Right renal pelvis (tissue), 4 donors: ENCODE results near the gene EML1. TPM values are rescaled to one million over a fixed set of nuclear protein-coding genes. Genes with fewer than 3 reads are reported as not detected.

Experiments
- DNase-seq, 4 donors: peaks; one replicate each; pipeline ENCODE4 v3.0.0-alpha.2; 2013; ENCODE audit warnings: low read depth in 4 of 4, low spot score in 3 of 4, missing footprints in 1 of 4
- polyA plus RNA-seq, 4 donors: library from polyadenylated mRNA; unstranded; fragments of 120-200 nt; gene quantifications; one replicate each; pipeline ENCODE4 v1.2.1, GENCODE V29; 2013; ENCODE audit not compliant: insufficient read length in 4 of 4

EML1 gene
- polyA plus RNA-seq, 4 donors: 38.0 to 42.1 (median 39.4) TPM

- no peak for DNase-seq
Observed at GRCh38 chr14:99800781-99801180, 7.6 kb downstream of the EML1 start.

- no peak for DNase-seq
Observed at GRCh38 chr14:99802301-99803105, 9.3 kb downstream of the EML1 start.

DNA sequence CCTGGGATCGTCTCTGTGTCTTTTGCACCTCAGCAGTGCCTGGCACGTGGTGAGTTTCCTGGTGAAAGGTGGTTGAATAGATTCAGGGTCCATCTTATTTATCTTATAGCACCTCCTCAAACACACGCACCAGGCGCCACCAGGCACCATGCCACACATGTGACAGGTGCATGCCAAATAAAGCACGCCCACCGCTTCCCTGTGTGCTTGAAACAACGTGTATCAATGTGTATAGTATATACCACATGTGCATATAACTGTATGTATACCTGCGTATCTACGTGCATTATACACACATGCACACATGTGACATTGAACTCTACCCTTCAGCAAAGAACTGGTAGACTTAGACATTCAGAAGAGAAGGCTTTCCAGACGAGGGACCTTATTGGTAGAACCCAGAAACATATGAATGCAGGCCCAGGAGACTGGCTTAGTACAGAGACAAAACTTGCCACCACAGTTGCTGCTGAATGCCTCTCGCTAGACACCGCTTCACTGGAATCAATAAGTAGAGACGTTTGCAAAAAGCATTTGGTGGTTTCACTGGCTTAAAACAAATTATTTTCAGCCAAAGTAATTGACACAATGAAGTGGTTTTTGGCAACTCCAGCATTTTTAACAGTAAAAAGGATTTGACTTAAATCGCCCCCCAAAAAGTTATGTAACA lies 10.0 kb downstream of the EML1 start:
- no peak for DNase-seq

GRCh38 chr14:99803803-99804202 lies 10.6 kb downstream of the EML1 start:
- no peak for DNase-seq

- DNase-seq: no peak
Observed at GRCh38 chr14:99805757-99806439, 12.7 kb downstream of the EML1 start.

DNA sequence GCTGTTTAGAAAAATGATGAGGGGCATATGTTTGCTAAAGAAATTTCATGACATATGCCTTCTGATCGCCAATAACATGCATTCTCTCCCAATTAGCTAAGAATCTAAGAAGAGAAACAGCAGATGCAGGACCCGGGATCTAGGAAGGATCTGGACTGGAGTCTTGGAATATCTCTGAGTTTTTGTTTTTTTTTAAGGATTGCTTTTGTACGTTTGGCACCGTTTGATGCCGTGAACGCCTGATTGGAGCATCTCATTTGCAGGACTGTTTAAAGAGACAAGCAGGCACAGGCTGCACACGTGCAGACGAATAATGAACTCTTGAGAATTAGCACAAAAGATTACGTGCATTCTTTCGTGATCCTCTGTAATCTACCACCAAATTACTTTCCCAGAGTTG lies 13.6 kb downstream of the EML1 start:
- no peak for DNase-seq

DNA sequence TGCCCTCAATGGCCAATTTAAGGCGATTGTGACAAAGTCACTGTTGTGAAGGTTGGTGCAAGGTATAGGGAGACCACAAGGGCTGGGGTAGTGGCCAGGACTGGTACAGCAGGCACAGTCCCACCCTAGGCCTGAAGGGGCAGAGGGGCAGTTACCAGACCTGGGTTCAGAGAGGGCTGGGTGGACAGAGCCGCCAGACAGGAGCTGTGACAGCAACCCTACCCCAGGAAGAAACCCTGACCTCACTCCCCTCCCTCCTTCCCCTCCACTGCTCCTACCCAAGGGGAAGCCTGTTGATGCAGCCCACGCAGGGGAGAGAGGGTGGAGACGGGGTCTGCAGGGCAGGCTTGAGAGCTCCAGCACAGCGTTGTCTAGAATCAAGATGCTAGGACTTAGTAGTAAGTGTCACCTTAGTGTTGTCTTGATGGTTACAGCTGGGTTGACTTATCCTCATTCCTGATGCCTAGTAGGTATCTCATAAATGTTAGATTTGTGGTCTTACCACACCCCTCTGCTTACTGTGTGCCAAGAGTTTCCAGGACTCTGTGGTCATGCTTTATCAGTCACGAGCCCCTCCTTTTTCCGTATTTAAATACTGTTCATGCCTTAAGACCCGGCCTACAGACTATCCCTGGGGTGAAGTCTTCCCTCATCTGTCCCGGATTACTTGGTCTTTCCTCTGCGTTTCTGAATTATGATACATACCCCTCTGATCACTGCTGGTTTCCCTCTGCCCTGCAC lies 14.4 kb downstream of the EML1 start:
- DNase-seq: no peak

- DNase-seq: no peak
Observed at GRCh38 chr14:99808154-99808505, 14.9 kb downstream of the EML1 start.

DNA sequence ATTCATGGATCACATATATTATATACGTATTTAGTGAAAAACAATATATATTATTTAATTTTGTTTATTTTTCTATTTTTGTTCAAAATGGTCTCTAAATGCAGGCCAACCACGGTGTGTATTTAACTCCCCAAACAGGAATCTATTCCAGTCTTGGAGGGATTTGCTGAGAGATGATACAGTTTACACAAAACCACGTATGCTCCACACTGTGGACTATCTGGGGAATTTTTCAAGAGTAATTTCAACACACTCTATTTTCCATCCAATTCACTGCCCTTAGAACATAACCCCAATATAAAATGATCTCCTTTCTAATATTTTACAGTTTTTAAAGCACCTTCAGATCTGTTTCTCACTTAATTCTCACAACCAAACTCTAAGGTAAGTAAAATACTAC lies 15.3 kb downstream of the EML1 start:
- no peak for DNase-seq

- no peak for DNase-seq
Observed at GRCh38 chr14:99809360-99809759, 16.1 kb downstream of the EML1 start.

DNA sequence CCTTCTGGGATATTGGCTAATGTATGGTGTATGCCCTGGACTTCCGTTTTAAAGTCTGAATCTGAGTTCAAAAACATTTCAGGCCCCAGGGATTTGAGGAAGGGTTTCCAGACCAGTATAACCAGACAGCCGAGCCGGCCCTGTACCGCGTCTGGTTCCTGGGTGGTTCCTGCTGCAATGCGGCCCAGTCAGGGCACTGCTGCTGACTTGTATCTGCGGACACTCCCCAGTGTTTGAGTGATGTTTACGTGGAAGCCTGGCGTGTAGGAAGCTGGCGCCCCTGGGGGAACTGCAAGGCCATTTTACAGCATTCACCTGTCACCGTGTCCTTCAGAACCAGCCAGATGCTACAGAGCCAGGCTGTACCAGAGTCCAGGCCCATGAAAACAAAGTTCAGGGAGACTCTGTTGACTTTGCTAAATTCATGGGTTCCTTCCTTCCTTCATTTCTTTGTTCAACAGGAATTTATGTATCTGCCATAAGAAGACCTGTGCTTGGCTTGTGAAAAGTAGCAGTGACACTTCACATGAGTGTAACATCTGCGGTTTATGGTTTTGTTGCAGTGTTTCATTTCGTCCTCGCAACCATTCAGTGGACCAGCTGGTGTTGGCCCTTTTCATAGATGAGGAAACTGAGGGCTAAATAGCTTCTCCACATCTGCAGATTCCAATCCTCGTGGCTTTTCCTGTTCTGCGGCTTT lies 16.8 kb downstream of the EML1 start:
- DNase-seq: no peak

- no peak for DNase-seq
Observed at GRCh38 chr14:99810559-99810874, 17.3 kb downstream of the EML1 start.

- DNase-seq: no peak
Observed at GRCh38 chr14:99812096-99812750, 19.0 kb downstream of the EML1 start.

GRCh38 chr14:99812892-99813291 lies 19.7 kb downstream of the EML1 start:
- DNase-seq: no peak

- DNase-seq: no peak
Observed at GRCh38 chr14:99815696-99816095, 22.5 kb downstream of the EML1 start.

DNA sequence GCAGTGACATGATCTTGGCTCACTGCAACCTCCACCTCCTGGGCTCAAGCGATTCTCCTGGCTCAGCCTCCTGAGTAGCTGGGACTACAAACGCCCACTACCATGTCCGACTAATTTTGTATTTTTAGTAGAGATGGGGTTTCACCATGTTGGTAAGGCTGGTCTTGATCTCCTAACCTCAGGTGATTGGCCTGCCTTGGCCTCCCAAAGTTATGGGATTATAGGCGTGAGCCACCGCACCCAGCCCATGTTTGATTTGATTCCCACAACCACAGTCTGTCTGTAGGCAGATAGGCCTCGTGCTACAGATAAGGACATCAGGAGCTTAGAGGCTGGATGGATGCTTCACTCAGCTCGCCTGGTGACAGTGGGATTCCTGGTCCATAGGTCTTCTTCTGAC lies 23.0 kb downstream of the EML1 start:
- no peak for DNase-seq

- DNase-seq: no peak
Observed at GRCh38 chr14:99816642-99817041, 23.4 kb downstream of the EML1 start.

- no peak for DNase-seq
Observed at GRCh38 chr14:99817331-99817730, 24.1 kb downstream of the EML1 start.

GRCh38 chr14:99818503-99819036 lies 25.4 kb downstream of the EML1 start:
- DNase-seq: no peak

DNA sequence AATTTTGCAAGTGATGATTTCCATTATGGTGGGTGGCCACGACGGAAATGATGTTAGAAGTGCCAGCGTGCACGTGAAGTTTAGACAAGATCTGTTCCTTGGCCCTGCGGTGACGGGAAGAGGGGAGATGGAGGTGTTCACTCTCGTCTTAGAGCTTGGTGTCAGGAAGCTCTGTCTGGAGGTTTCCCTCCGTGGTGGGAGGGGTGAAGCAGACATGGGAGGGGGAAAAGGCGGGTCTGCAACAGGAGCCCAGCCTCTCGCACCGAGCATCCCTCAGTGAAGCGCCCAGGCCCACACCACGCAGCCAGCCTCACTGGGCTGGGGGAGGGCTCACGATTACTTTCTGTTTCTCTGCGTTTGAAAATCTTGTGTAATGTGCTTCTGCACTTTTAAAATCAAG lies 26.3 kb downstream of the EML1 start:
- DNase-seq: no peak
